Measurements from ENCODE around the gene PRKACA. TPM values are rescaled to one million over a fixed set of nuclear protein-coding genes. Genes with fewer than 3 reads are reported as not detected.

Gene PRKACA
- total RNA-seq, 2 donors from 2014 or later: 144 to 185 TPM

DNA sequence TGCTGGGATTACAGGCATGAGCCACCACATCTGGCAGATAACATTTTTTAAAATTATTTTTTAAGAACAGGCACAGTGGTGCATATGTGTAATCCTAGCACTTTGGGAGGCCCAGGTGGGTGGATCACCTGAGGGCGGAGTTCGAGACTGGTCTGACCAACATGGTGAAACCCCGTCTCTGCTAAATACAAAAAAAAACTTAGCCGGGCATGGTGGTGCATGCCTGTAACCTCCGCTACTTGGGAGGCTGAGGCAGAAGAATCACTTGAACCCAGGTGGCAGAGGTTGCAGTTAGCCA is 55.1 kb downstream of the PRKACA start:
- H3K4me3 ChIP-seq: no peak overlapping the region
- no peaks in the 10 kb centered on the region for H3K9me3 ChIP-seq
- TF ChIP-seq, protein P1, sequence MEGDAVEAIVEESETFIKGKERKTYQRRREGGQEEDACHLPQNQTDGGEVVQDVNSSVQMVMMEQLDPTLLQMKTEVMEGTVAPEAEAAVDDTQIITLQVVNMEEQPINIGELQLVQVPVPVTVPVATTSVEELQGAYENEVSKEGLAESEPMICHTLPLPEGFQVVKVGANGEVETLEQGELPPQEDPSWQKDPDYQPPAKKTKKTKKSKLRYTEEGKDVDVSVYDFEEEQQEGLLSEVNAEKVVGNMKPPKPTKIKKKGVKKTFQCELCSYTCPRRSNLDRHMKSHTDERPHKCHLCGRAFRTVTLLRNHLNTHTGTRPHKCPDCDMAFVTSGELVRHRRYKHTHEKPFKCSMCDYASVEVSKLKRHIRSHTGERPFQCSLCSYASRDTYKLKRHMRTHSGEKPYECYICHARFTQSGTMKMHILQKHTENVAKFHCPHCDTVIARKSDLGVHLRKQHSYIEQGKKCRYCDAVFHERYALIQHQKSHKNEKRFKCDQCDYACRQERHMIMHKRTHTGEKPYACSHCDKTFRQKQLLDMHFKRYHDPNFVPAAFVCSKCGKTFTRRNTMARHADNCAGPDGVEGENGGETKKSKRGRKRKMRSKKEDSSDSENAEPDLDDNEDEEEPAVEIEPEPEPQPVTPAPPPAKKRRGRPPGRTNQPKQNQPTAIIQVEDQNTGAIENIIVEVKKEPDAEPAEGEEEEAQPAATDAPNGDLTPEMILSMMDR (IDR thresholded peaks at IDR 0.05): no peak
- no peaks in the 10 kb centered on the region for H3K27me3 ChIP-seq
- no peaks in the 10 kb centered on the region for H3K36me3 ChIP-seq
- no peak for DNase-seq (ENCODE audit: low spot score)
- H3K4me1 ChIP-seq: peaks cover 0 to 10% of the 10 kb centered on the region in 2 donors
- no peak overlapping the region for H3K27ac ChIP-seq

DNA sequence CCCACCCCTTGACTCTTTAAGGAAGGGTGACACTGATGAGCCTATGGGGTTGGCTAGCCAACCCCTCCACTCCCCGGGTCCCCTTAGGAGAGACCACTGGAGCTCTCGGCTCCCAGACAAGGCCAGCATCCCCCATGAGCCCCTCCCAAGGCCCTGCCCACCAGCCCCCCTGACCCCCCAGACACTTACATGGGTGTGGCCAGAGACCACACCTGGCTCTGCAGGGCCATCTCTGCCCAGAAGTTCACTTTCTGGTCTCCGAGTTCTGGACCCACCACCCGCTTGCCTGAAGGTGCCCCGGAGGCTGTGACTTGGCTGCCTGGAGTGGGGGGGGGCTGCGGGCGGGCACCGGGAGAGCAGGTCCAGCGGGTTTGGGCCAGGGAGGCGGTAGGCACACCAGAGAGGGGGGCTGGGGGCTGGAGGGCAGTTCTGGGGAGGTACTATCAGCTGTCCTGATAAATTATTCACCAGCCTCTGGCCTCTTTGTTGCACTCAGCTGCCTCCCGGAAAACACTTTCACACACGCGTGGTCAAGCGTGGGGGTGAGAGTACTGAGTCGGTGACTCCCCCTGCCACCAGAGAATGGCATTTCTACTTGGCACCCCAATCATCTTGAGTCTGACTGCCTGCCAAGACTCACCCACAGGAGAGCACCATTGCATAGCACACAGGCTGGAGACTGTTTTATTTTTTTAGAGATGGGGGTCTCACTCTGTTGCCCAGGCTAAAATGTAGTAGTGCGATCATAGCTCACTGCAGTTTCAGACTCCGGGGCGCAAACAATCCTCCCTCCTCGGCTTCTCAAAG is 55.6 kb downstream of the PRKACA start, which contains the start of gene PALM3:
Gene PALM3 (minus strand): TSS at position 326 of the 807 bp plus-strand sequence. CDS start 96 bp downstream, at position 230.
- DNase-seq (ENCODE audit: low spot score): no peak
- H3K4me3 ChIP-seq: no peak within 1 kb of the TSS
- no peaks in the 10 kb centered on the region for H3K27me3 ChIP-seq
- no peaks in the 10 kb centered on the region for H3K9me3 ChIP-seq
- TF ChIP-seq, protein P1 (IDR thresholded peaks at IDR 0.05): no peak
- H3K27ac ChIP-seq: no peak within 1 kb of the TSS
- peaks cover 0 to 14% of the 10 kb centered on the region in 2 donors for H3K4me1 ChIP-seq
- no peaks in the 10 kb centered on the region for H3K36me3 ChIP-seq

DNA sequence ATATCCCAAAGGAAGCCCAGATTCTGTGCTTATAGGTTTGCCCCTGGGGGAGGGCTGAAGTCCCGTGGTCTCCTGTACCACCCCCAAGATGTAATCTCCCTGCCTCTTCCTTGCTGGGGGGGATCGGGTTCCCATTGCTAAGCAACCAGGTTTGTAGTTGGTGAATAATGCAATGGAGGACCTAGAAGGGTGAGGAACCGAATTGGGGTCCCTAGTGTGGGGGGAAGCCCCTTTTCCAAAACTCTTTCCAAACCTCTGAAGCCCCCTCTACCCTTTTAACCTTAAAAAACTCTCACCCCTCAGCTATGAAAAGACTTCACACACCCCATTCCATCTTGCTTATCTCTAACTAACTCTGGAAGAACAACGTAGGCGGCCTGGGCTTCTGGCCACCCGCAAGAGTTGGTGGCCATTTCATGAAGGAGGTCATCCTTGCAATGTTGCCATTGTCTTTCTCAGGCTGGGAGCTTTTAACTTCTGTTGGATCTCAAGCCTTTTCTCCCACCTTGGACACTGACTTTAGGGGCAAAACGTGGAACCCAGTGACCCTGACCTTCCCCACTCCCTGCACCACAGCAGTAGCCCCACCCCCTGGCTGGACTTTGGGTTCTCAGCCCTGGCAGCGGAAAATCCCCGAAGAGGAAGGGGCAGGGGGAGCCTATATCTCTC is 56.3 kb downstream of the PRKACA start:
- H3K27me3 ChIP-seq: no peaks in the 10 kb centered on the region
- H3K9me3 ChIP-seq: no peaks in the 10 kb centered on the region
- H3K4me3 ChIP-seq: no peak overlapping the region
- no peak overlapping the region for H3K27ac ChIP-seq
- no peak for DNase-seq (ENCODE audit: low spot score)
- peaks cover 0 to 15% of the 10 kb centered on the region in 2 donors for H3K4me1 ChIP-seq
- no peaks in the 10 kb centered on the region for H3K36me3 ChIP-seq
- TF ChIP-seq, protein P1 (IDR thresholded peaks at IDR 0.05): no peak

DNA sequence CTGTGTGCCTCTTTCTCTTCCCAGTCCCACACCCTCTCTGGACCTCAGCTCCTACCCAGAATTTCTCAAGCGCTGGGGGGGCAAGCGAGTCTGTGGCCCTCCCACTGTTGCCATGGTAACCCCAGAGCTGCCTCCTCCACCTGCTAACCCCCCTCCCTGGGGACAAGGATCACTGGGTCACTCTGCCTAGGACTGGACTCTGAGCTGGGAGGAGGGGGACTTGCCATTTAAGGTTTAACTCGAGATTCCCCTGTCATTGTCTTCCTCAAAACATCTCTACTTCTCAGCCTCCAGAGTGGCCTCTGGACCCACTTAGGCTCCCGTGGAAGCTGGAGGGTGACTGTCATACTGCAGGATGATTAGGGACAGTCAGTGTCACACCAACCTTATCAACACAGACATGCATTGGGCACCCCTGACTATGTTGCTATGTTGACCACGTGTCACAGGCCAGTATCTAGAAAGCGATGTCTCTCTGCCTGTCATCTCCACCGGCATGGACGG is 57.9 kb downstream of the PRKACA start:
- H3K27me3 ChIP-seq: no peaks in the 10 kb centered on the region
- TF ChIP-seq, protein P1 (IDR thresholded peaks at IDR 0.05): no peak
- no peak for DNase-seq (ENCODE audit: low spot score)
- peaks cover 0 to 15% of the 10 kb centered on the region in 2 donors for H3K4me1 ChIP-seq
- no peaks in the 10 kb centered on the region for H3K9me3 ChIP-seq
- no peaks in the 10 kb centered on the region for H3K36me3 ChIP-seq
- H3K4me3 ChIP-seq: no peak overlapping the region
- no peak overlapping the region for H3K27ac ChIP-seq

DNA sequence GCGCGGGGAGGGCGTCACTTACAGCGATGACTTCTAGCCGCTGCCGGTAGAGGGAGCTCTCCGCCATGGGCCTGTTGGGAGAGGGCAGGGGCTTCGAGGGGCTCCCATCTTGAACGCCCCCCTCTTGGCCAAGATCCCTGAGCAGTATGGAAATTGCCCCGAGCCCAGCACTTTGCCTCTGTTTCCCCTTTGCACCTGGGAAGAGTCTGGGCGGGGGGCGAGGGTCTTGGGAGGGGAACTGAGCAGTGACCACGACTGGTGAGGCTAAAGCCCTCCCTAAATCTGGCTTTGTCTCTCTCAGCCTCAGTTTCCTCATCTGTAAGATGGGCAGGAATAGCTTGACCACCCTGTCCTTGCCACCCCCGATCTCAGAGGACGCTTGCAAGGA is 58.5 kb downstream of the PRKACA start:
- H3K27me3 ChIP-seq: no peaks in the 10 kb centered on the region
- TF ChIP-seq, protein P1 (IDR thresholded peaks at IDR 0.05): peak; percentile 48 to 71
- peaks cover 0 to 15% of the 10 kb centered on the region in 2 donors for H3K4me1 ChIP-seq
- no peak overlapping the region for H3K27ac ChIP-seq
- no peak overlapping the region for H3K4me3 ChIP-seq
- no peaks in the 10 kb centered on the region for H3K36me3 ChIP-seq
- no peak for DNase-seq (ENCODE audit: low spot score)
- no peaks in the 10 kb centered on the region for H3K9me3 ChIP-seq
